Thymus (tissue), 11 donors: ENCODE measurements around the gene RNF213. TPM values are rescaled to one million over a fixed set of nuclear protein-coding genes. Genes with fewer than 3 reads are reported as not detected.

Experiments used
- DNase-seq, 9 donors: peaks; one replicate each; pipeline ENCODE4 v3.0.0-alpha.2; 2013; ENCODE audit warnings: low spot score in 9 of 9, low read depth in 6 of 9, missing footprints in 1 of 9
- H3K27ac ChIP-seq, 2 donors: one replicate each; pipeline ENCODE4 v1.5.1; 2013; ENCODE audit warnings: control low read depth in 1 of 2, low read depth in 1 of 2, low read length in 1 of 2, mild to moderate bottlenecking in 1 of 2, moderate library complexity in 1 of 2
- H3K27me3 ChIP-seq, 2 donors: one replicate each; pipeline ENCODE4 v1.5.1; 2013; ENCODE audit warnings: low read length in 1 of 2; ENCODE audit not compliant: control insufficient read depth in 2 of 2, insufficient read depth in 1 of 2
- H3K36me3 ChIP-seq, 2 donors: one replicate each; pipeline ENCODE4 v1.5.1; 2013; ENCODE audit warnings: low read length in 1 of 2, mild to moderate bottlenecking in 1 of 2, moderate library complexity in 1 of 2; ENCODE audit not compliant: control insufficient read depth in 2 of 2, insufficient read depth in 2 of 2
- H3K4me1 ChIP-seq, 2 donors: one replicate each; pipeline ENCODE4 v1.5.1; 2013; ENCODE audit warnings: low read length in 2 of 2; ENCODE audit not compliant: control insufficient read depth in 2 of 2, insufficient read depth in 2 of 2
- H3K4me3 ChIP-seq, 2 donors: one replicate each; pipeline ENCODE4 v1.5.1; 2013; ENCODE audit warnings: low read length in 2 of 2, control low read depth in 1 of 2, mild to moderate bottlenecking in 1 of 2
- H3K9me3 ChIP-seq, 2 donors: one replicate each; pipeline ENCODE4 v1.5.1; 2013; ENCODE audit warnings: low read length in 1 of 2, mild to moderate bottlenecking in 1 of 2; ENCODE audit not compliant: control insufficient read depth in 2 of 2, insufficient read depth in 1 of 2
- WGBS: extraction: QIAGEN DNeasy Blood & Tissue Kit; methylation state at CpG from one replicate; pipeline ENCODE4 v1.1.7; 2013; 5-methylcytosine and 5-hydroxymethylcytosine counted together
- polyA plus RNA-seq: library from polyadenylated mRNA; stranded (reverse); fragments of 200-250 nt; gene quantifications from one replicate; pipeline ENCODE4 v1.2.3, GENCODE V29; 2013
- total RNA-seq: library from RNA; stranded (reverse); fragments of 120-200 nt; gene quantifications from one replicate; pipeline ENCODE4 v1.2.4, GENCODE V29; 2013
- donor health status: healthy.

Gene RNF213
- total and polyA plus RNA-seq, 2 donors = 76.4 to 114 TPM

DNA sequence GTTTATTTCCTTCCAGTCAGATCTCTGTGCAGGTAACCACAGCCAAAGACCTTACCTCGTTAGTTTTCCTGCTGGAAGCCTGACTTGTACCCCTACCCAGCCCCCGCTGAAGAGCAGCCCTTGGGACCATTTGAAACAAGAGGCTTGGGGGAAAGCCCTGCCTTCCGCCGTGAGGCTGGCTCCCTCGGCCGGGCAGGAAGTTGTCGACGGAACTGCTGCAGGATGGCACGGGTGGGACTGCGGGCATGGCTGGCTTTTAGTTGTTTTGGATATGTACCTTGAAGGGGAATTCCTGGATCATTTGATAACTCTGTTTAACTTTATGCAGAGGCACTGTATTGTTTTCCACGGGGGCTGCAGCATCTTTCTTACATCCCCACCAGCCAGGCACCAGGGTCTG, 105.3 kb downstream of the RNF213 start:
- Histone ChIP-seq H3K4me1 (no peaks in the 10 kb centered on the region), H3K36me3 (peaks cover 82 to 94% of the 10 kb centered on the region in 2 donors), H3K27me3 (no peaks in the 10 kb centered on the region), H3K4me3 (no peak overlapping the region), H3K27ac (no peak overlapping the region), H3K9me3 (peaks cover 1 to 7% of the 10 kb centered on the region in 2 donors)
- no peak for DNase-seq
- WGBS = 92% methylated on average over 11 of the region's 11 CpGs

DNA sequence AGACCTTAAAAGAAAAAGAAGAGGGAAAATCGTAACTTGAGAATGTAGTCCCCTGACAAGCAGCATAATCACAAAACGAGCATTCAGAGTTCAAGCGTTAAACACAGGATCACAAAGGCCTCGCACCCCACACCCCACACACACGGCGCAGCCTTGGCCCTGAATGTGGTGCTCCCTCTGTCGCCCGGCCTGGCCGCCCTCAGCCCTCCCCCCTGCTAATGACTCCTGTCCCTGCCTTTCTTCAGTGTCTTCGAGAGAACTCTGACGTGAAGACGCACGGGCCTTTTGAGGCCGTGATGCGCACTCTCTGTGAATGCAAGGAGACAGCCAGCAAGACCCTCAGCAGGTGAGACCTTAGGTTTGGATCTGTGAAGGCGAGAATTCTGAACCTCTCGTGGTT, 106.9 kb downstream of the RNF213 start:
- Histone ChIP-seq H3K4me1 (no peaks in the 10 kb centered on the region), H3K9me3 (no peaks in the 10 kb centered on the region), H3K27ac (no peak overlapping the region), H3K4me3 (no peak overlapping the region), H3K36me3 (peaks cover 75 to 97% of the 10 kb centered on the region in 2 donors), H3K27me3 (no peaks in the 10 kb centered on the region)
- WGBS = 98% methylated on average over 17 of the region's 17 CpGs
- no peak for DNase-seq

GRCh38 chr17:80371196-80371595, 110.5 kb downstream of the RNF213 start:
- no peaks in the 10 kb centered on the region for H3K27me3 ChIP-seq
- H3K4me1 ChIP-seq = no peaks in the 10 kb centered on the region
- no peaks in the 10 kb centered on the region for H3K9me3 ChIP-seq
- H3K4me3 ChIP-seq = no peak overlapping the region
- peaks cover 72 to 96% of the 10 kb centered on the region in 2 donors for H3K36me3 ChIP-seq
- 99% methylated on average over 5 of the region's 5 CpGs for WGBS
- no peak for DNase-seq
- H3K27ac ChIP-seq = no peak overlapping the region

DNA sequence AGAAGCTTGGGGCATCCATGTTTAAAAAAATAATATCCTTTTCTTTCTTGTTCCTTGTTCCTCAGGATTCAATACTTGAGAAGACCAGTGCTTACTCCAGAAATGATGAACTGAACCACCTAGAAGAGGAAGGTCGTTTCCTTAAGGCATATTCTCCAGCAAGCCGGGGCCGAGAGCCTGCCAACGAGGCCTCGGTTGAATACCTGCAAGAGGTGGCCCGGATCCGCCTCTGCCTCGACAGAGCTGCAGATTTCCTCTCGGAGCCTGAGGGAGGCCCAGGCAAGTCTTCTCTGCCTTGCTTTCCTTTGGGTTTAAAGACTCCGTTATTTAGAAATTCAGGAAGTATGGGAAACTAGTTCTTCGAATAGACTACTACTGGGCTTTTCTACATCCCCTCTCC, 111.8 kb downstream of the RNF213 start:
- Histone ChIP-seq H3K36me3 (peaks cover 79 to 95% of the 10 kb centered on the region in 2 donors), H3K9me3 (no peaks in the 10 kb centered on the region), H3K4me1 (no peaks in the 10 kb centered on the region), H3K27ac (no peak overlapping the region), H3K27me3 (no peaks in the 10 kb centered on the region), H3K4me3 (no peak overlapping the region)
- 97% methylated on average over 11 of the region's 11 CpGs for WGBS
- DNase-seq = no peak

GRCh38 chr17:80372922-80373570, 112.4 kb downstream of the RNF213 start:
- 97% methylated on average over 18 of the region's 18 CpGs for WGBS
- Histone ChIP-seq H3K27ac (no peak overlapping the region), H3K27me3 (no peaks in the 10 kb centered on the region), H3K4me1 (no peaks in the 10 kb centered on the region), H3K36me3 (peaks cover 79 to 95% of the 10 kb centered on the region in 2 donors), H3K9me3 (no peaks in the 10 kb centered on the region), H3K4me3 (no peak overlapping the region)
- DNase-seq = no peak

DNA sequence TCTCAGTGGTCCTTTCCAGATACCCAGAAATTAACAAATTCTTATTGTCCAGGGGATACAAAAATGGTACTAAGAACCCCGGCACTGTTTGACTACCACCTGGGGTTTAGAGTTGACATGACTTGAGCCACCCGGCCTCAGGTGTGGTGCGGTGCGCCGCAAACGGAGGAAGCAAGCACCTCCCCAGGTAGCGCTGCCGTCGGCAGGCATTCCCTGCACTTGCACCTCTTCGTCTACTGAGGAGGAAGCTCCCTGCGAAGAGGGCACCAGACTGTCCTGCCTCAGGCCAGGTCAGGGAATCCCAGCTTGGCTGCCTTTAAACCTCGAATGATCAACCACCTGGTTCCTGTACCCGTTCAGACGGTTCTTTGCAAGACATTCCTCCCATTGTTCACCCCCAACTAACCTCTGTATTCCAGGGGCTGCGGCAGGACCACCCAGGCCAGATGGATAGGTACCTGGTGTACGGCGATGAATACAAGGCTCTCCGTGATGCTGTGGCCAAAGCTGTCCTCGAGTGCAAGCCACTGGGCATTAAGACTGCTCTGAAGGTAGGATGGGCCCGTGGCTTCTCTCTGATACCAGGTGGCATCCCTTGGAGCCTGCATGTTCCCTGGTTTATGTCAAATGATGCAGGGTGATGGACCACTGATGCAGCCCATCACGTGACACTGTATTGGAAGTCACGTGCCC, 113.5 kb downstream of the RNF213 start:
- H3K9me3 ChIP-seq = no peaks in the 10 kb centered on the region
- no peak overlapping the region for H3K4me3 ChIP-seq
- H3K36me3 ChIP-seq = peaks cover 81 to 98% of the 10 kb centered on the region in 2 donors
- no peaks in the 10 kb centered on the region for H3K27me3 ChIP-seq
- WGBS = 98% methylated on average over 22 of the region's 22 CpGs
- no peaks in the 10 kb centered on the region for H3K4me1 ChIP-seq
- no peak for DNase-seq
- no peak overlapping the region for H3K27ac ChIP-seq

GRCh38 chr17:80374732-80375585, 114.3 kb downstream of the RNF213 start:
- 97% methylated on average over 14 of the region's 14 CpGs for WGBS
- H3K36me3 ChIP-seq = peaks cover 81 to 98% of the 10 kb centered on the region in 2 donors
- H3K4me1 ChIP-seq = no peaks in the 10 kb centered on the region
- no peaks in the 10 kb centered on the region for H3K9me3 ChIP-seq
- H3K27ac ChIP-seq = no peak overlapping the region
- H3K4me3 ChIP-seq = no peak overlapping the region
- DNase-seq = no peak
- H3K27me3 ChIP-seq = no peaks in the 10 kb centered on the region

DNA sequence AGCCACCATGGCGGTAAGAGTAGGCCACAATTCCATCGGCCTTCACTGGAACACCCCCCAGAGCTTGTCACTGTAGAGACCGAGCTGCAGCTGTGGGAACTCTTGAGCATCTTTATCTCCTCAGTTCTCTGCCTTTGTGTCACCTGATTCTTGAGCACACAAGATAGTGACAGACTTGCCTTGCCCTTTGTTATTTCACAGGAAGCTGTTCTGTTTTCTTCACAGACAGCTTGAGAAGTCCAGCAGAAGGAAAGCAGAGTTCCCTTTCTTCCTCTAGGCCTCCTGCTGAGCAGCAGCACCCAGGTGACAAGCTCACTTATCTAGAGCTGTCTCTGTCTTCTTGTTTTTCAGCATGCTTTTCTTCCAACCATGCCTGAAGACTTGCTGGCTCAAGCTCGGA, 115.9 kb downstream of the RNF213 start:
- Histone ChIP-seq H3K4me3 (no peak overlapping the region), H3K9me3 (peaks cover 0 to 3% of the 10 kb centered on the region in 2 donors), H3K27me3 (no peaks in the 10 kb centered on the region), H3K36me3 (peaks cover 88 to 98% of the 10 kb centered on the region in 2 donors), H3K27ac (no peak overlapping the region), H3K4me1 (no peaks in the 10 kb centered on the region)
- WGBS = 96% methylated on average over 4 of the region's 4 CpGs
- no peak for DNase-seq

- no peak overlapping the region for H3K27ac ChIP-seq
- no peak overlapping the region for H3K4me3 ChIP-seq
- H3K4me1 ChIP-seq = no peaks in the 10 kb centered on the region
- H3K27me3 ChIP-seq = no peaks in the 10 kb centered on the region
- no peak for DNase-seq
- H3K36me3 ChIP-seq = peaks cover 88 to 98% of the 10 kb centered on the region in 2 donors
- peaks cover 0 to 3% of the 10 kb centered on the region in 2 donors for H3K9me3 ChIP-seq
- WGBS = over 99% methylated on average over 9 of the region's 9 CpGs
Measured at GRCh38 chr17:80377798-80378197, 117.1 kb downstream of the RNF213 start.
